A549 (cell line): ENCODE measurements around the gene DNAH11.

Experiments used
- CTCF ChIP-seq: fragments of >200 bp; sonication (Bioruptor Twin); formaldehyde crosslinking; IDR thresholded peaks from 3 replicates; pipeline ENCODE4 v1.5.1; 2016
- POLR2A ChIP-seq: IDR thresholded peaks from 2 replicates; pipeline ENCODE4 v1.6.1; 2012; ENCODE audit warnings: mild to moderate bottlenecking, low read length

GRCh38 chr7:21640105-21640504 lies 97.3 kb downstream of the DNAH11 start:
- TF ChIP-seq CTCF (no peak), POLR2A (no peak)
